ENCODE results near the gene CAPN8.

Gene CAPN8

DNA sequence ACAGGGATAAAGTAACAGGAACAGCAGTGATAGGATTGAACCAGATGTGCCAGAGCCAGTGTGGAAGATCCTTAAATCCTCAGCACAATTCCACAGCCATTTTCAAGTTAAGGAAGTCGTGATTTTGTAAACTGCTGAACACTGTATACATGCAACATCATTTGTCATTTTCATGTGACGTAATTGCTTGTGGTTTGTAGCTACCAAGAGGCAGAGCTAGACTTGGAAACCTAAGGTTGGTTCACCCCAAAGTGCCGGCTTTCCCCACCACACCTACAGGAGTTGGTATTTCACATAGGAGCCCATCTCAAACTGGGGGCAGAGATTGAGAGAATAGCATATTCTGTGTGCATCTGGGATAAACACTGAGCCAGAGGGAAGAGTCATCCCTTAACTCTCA lies 113.9 kb downstream of the CAPN8 start:
- TF ChIP-seq CREB1 (IDR thresholded peaks at IDR 0.05; ENCODE audit: low read depth) (no peak), EGR1 (IDR thresholded peaks at IDR 0.05) (no peak), FOXM1 (IDR thresholded peaks at IDR 0.05; ENCODE audit: borderline replicate concordance, low read depth) (no peak), YY1 (IDR thresholded peaks at IDR 0.05; ENCODE audit: low read depth) (no peak), EP300 (IDR thresholded peaks at IDR 0.05; ENCODE audit: borderline replicate concordance) (no peak), RAD21 (IDR thresholded peaks at IDR 0.05; ENCODE audit: low read depth) (no peak)
- TF ChIP-seq, protein P1, sequence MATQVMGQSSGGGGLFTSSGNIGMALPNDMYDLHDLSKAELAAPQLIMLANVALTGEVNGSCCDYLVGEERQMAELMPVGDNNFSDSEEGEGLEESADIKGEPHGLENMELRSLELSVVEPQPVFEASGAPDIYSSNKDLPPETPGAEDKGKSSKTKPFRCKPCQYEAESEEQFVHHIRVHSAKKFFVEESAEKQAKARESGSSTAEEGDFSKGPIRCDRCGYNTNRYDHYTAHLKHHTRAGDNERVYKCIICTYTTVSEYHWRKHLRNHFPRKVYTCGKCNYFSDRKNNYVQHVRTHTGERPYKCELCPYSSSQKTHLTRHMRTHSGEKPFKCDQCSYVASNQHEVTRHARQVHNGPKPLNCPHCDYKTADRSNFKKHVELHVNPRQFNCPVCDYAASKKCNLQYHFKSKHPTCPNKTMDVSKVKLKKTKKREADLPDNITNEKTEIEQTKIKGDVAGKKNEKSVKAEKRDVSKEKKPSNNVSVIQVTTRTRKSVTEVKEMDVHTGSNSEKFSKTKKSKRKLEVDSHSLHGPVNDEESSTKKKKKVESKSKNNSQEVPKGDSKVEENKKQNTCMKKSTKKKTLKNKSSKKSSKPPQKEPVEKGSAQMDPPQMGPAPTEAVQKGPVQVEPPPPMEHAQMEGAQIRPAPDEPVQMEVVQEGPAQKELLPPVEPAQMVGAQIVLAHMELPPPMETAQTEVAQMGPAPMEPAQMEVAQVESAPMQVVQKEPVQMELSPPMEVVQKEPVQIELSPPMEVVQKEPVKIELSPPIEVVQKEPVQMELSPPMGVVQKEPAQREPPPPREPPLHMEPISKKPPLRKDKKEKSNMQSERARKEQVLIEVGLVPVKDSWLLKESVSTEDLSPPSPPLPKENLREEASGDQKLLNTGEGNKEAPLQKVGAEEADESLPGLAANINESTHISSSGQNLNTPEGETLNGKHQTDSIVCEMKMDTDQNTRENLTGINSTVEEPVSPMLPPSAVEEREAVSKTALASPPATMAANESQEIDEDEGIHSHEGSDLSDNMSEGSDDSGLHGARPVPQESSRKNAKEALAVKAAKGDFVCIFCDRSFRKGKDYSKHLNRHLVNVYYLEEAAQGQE (IDR thresholded peaks at IDR 0.05; ENCODE audit: low read depth), result no peak
- TF ChIP-seq, protein P2, sequence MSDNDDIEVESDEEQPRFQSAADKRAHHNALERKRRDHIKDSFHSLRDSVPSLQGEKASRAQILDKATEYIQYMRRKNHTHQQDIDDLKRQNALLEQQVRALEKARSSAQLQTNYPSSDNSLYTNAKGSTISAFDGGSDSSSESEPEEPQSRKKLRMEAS (IDR thresholded peaks at IDR 0.05), result no peak

DNA sequence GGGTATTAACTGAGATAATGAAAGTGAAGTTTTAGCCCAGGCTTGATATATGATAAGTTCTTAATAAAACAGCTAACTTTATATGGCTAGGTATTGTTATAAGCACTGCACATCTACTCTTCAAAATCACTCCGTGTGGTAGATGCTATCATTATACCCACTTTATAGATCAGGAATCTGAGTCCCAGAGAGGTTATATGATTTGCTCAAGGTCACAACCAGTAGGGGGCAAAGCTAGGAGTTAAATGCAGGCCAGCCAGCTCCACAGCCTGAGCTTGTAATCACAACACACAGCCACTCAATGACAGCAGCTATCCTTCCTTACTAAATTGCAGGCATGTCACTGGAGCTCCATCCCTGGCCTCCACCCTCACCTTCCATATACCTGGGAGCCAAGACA lies 115.8 kb downstream of the CAPN8 start:
- TF ChIP-seq EP300 (IDR thresholded peaks at IDR 0.05; ENCODE audit: borderline replicate concordance) (no peak), EGR1 (IDR thresholded peaks at IDR 0.05) (no peak), TCF12 (IDR thresholded peaks at IDR 0.05; ENCODE audit: low read depth) (no peak), CREB1 (IDR thresholded peaks at IDR 0.05; ENCODE audit: low read depth) (no peak), CEBPB (IDR thresholded peaks at IDR 0.05) (no peak)

DNA sequence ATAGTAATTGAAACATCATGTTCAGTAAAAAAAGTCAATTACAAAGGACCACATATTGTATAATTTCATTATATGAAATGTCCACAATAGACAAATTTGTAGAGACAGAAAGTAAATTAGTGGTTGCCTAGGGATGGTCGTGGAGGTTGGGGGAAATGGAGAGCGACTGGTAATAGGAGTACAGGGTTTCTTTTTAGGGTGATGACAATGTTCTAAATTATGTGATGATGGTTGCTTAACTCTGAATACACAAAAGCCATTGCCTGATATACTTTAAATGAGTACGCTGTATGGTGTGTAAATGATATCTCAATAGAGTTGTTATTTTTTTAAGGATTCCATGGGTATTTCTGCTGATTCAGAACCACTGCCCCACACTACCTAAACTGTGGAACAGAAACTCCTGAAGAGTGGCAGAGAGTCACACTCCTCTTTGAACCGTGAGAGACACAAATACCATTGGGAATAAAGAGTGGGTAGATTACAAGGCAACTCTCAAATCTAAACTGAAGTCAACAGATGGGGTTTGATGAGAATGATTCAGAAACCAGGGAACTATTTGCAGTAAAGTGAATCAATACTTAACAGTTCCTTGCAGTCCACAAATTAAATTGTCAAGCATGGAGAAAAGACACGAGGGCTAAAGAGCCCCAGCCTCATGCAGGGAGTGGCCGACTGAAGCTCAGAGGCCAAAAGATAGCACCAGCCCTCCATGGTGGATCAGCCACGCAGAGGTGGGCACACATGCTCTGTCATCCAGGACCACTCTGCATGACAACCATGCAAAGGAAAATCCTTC lies 118.0 kb downstream of the CAPN8 start:
- TF ChIP-seq RAD21 (IDR thresholded peaks at IDR 0.05; ENCODE audit: low read depth) (no peak), YY1 (IDR thresholded peaks at IDR 0.05; ENCODE audit: low read depth) (no peak), EP300 (IDR thresholded peaks at IDR 0.05; ENCODE audit: borderline replicate concordance) (no peak)
- TF ChIP-seq, protein P2 (IDR thresholded peaks at IDR 0.05), result no peak
- TF ChIP-seq, protein P3, sequence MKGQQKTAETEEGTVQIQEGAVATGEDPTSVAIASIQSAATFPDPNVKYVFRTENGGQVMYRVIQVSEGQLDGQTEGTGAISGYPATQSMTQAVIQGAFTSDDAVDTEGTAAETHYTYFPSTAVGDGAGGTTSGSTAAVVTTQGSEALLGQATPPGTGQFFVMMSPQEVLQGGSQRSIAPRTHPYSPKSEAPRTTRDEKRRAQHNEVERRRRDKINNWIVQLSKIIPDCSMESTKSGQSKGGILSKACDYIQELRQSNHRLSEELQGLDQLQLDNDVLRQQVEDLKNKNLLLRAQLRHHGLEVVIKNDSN (IDR thresholded peaks at IDR 0.05), result no peak

DNA sequence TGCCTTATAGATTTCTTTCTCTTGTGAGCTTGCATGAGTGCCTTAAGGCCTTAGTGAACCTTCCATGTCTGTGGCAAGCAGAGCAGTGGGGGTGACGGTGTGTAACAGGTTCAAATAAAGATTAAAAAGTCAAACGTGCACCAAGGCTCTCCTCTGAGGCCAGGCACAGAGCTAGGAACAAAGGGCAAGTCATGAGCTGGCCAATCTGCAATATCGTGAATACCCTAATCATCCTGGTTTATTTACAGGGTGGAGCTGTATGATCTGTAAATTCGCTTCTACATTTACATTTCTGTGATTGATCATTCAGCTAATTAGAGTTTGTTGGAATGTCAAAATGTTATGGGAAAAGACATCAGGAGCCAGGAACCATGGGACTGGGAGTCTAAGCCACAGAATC lies 120.2 kb downstream of the CAPN8 start:
- TF ChIP-seq RAD21 (IDR thresholded peaks at IDR 0.05; ENCODE audit: low read depth), result no peak
- TF ChIP-seq CREB1 (IDR thresholded peaks at IDR 0.05; ENCODE audit: low read depth), result no peak
- no peak for TF ChIP-seq CEBPB (IDR thresholded peaks at IDR 0.05)
- no peak for TF ChIP-seq ZBTB7A (IDR thresholded peaks at IDR 0.05; ENCODE audit: low read depth)
- TF ChIP-seq TAF1 (IDR thresholded peaks at IDR 0.05; ENCODE audit: low read depth), result no peak
- no peak for TF ChIP-seq FOXM1 (IDR thresholded peaks at IDR 0.05; ENCODE audit: borderline replicate concordance, low read depth)
- TF ChIP-seq TCF12 (IDR thresholded peaks at IDR 0.05; ENCODE audit: low read depth), result no peak
- no peak for TF ChIP-seq TEAD4 (IDR thresholded peaks at IDR 0.05)
- no peak for TF ChIP-seq YY1 (IDR thresholded peaks at IDR 0.05; ENCODE audit: low read depth)
- no peak for TF ChIP-seq EGR1 (IDR thresholded peaks at IDR 0.05)
- TF ChIP-seq, protein P3 (IDR thresholded peaks at IDR 0.05), result no peak
- TF ChIP-seq, protein P2 (IDR thresholded peaks at IDR 0.05), result no peak

DNA sequence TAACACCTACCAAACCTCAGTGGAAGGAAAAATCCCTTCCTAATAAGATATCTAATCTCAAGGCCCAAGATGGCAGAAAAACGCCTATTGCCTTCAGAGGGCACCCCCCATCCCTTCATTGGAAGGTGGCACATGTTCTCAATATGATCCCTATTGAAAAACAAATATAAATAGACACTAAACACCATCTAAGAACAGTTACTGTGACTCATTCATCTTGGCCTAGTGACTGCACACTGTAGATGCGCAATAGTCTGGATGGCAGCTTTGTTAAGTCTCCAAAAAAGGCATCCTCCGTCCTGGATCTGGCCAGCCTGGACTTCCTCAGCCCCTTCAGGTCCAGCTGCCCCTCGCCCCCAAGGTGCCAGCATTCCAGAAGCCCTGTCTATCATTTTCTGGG lies 121.9 kb downstream of the CAPN8 start:
- TF ChIP-seq EGR1 (IDR thresholded peaks at IDR 0.05) (no peak), CREB1 (IDR thresholded peaks at IDR 0.05; ENCODE audit: low read depth) (no peak), YY1 (IDR thresholded peaks at IDR 0.05; ENCODE audit: low read depth) (no peak), EP300 (IDR thresholded peaks at IDR 0.05; ENCODE audit: borderline replicate concordance) (no peak), TCF12 (IDR thresholded peaks at IDR 0.05; ENCODE audit: low read depth) (no peak), NFIC (IDR thresholded peaks at IDR 0.05) (no peak), CEBPB (IDR thresholded peaks at IDR 0.05) (no peak), ZBTB7A (IDR thresholded peaks at IDR 0.05; ENCODE audit: low read depth) (no peak), TEAD4 (IDR thresholded peaks at IDR 0.05) (no peak), RAD21 (IDR thresholded peaks at IDR 0.05; ENCODE audit: low read depth) (no peak), FOXM1 (IDR thresholded peaks at IDR 0.05; ENCODE audit: borderline replicate concordance, low read depth) (no peak), TAF1 (IDR thresholded peaks at IDR 0.05; ENCODE audit: low read depth) (no peak)
- TF ChIP-seq, protein P3 (IDR thresholded peaks at IDR 0.05), result no peak
- TF ChIP-seq, protein P1 (IDR thresholded peaks at IDR 0.05; ENCODE audit: low read depth), result no peak
- TF ChIP-seq, protein P2 (IDR thresholded peaks at IDR 0.05), result no peak

Data from Ishikawa (cell line).